CD4-positive, alpha-beta T cell treated with Interleukin-17A for 1 hour (primary cell): ENCODE measurements around the gene MED25.

ENCODE experiments used
- DNase-seq: peaks from one replicate; pipeline ENCODE4 v3.0.0-alpha.2; 2020

The MED25 gene

DNA sequence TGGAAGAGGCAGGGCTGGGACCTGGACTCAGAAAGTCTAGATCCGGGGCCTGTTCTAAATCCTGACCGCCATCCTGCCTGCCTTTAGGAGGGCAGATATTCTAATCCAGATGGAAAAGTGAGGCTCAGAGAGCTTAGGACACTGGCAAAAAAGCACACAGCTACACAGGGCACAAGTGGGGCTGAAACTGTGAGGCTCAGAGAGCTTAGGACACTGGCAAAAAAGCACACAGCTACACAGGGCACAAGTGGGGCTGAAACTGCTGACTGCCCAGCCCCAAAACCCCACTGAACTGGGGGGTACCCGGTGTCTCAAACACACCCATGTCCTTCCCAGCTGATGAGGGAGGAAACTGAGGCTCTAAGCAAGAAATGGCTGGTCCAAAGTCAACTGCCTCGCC, 57.1 kb downstream of the MED25 start:
- DNase-seq, result no peak

DNA sequence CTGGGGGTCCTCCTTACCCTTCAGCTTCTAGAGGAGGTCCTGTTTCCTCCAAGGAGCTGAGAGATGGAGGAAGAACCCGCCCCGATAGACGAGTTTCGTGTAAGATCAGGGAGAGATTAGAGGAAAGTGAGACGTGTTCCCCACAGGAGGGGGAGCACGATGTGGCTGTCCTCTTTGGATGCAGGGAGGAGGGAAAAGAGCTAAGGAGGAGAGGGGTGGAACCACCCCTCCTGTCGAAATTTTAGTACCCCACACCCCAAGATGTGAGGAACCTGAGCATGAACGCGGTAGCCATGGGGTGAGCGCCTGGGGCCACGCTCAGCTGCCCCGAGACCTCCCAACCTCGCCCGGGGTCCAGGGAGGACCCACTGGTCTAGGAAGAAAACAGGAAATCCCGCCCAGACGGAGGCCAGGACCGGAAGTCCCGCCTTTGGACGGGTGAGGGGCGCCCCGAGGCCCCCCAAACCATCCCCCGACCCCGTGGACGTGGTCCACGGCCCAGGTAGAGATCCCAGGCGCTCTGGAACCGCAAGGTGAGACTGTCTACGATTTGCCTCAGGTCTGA, 57.9 kb downstream of the MED25 start:
- DNase-seq, result peak; percentile 70

DNA sequence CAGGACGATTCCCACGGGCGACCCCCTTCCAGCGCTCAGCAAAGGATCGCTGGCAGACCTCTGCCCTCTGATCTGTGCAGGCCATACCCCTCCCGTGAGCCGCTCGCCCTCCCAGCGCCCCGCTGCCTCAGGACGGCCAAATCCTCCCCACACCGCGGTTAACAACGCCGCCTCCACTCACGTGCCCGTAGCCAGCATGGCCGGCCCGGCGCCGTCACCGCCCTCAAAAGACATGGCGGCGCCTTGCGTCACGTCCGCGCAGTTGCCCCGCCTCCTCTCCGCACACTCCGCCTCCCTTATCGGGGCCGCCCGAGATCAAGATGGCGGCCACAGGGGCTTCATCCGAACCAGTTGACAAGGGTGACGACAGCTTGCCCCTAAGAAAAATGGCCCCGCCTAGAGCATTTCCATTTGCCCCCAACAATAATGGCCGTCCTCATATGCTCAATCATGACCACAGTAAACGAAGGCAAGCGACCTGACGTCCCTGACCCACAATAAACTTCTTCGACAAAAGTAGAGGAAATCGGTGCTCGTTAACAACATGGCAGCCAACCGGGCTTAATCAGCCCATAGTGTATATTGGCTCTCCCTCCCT, 58.4 kb downstream of the MED25 start:
- DNase-seq, result peak; percentile 99

DNA sequence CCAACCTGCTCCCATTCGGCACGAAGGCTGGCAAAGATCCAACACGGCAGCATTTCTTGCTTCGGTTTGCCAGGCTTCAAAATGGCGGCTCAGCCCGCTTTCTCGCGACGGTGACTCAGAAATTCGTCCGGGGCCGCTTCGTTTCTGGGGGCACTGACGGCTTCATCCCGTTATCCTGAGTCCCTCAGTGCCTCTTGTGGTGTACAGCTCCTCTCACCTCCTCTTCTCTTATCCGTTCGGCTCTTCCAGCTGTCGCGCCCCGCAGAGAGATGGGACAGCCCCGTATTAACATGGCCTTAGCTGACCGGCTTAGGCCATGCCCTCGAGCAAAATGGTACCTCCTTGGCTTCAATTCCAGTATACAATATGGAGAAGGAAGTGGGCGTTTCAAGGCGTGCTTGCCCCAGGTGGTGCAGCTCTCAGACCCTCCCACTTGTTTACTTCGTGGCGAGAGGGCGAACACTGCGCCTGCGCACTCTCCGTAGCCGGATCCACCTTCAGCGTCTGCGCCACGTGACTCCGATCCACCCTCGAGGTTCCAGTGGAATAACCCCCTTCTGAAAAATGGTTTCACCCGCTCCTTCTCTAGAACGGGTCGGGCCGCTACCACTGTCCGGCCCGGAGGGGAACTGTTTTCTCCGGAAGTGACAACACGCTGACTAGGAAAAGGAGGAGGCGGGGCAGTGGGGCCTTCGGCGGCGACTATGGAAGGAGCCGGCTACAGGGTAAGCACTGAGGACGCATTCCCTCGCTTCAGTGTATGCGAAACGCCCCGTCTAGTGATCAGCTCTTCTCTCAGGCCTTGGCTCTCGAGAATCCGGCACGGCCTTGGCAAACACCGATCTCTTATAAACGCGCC, 59.2 kb downstream of the MED25 start, which contains the start of the genes AKT1S1 and TBC1D17:
Gene AKT1S1, minus strand, starts transcription at position 336 of the 859 bp plus-strand sequence. CDS start 4,060 bp downstream, outside the sequence.
Gene TBC1D17, plus strand, starts transcription at position 683 of the 859 bp plus-strand sequence. Its CDS starts 22 bp downstream, at position 705.
- DNase-seq, result peak; percentile 100

DNA sequence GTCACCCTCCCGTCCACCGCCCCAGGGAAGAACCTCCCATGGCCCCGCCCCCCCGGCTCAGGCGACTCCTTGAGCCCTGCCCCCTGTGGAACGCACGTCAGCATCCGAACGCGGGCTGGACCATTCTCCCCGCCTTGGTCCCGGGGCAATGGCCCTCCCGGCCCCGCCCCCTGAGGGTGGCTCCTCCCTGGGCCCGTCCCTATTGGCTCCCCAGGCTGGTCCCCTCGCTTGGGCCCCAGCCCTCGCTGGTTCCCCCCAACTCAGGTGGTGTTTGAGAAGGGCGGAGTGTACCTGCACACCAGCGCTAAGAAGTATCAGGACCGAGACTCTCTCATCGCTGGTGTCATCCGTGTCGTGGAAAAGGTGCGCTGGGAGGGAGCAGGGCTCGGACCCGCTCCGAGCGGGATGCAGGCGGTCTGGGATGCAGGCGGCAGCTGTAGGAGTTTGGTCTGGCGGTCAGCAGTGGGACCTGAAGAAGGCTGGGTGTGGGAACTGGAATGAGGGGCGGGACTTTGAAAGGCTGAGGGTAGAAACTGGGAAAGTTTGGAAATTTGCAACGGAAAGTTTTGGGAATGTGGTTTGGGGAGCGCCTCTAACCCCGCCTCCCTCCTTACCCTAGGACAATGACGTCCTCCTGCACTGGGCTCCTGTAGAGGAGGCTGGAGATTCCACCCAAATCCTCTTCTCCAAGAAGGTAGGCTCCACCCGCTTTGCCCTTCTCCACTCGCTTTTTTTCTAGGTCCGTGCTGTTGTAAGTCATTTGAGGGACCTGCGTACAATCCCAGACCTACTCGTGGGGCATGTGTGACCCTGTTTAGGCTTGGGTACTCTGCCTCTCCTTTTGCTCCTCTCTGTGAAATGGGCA, 60.0 kb downstream of the MED25 start:
- DNase-seq, result peak; percentile 98

DNA sequence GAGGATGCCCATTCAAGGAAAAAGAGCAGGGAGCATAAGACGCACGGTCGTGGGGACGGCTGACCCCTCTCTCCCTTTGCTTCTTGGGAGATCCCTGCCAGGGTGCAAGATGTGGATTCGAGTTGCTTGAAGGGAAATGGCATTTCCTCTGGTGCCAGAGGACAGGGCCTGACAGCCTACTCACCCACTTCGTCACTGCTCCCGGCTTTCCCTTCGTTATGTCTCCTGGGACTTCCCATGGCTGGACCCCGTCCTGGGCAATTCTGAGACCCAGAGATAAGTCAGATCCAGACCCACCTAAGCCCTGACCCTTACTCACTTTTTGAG, 60.6 kb downstream of the MED25 start:
- no peak for DNase-seq

DNA sequence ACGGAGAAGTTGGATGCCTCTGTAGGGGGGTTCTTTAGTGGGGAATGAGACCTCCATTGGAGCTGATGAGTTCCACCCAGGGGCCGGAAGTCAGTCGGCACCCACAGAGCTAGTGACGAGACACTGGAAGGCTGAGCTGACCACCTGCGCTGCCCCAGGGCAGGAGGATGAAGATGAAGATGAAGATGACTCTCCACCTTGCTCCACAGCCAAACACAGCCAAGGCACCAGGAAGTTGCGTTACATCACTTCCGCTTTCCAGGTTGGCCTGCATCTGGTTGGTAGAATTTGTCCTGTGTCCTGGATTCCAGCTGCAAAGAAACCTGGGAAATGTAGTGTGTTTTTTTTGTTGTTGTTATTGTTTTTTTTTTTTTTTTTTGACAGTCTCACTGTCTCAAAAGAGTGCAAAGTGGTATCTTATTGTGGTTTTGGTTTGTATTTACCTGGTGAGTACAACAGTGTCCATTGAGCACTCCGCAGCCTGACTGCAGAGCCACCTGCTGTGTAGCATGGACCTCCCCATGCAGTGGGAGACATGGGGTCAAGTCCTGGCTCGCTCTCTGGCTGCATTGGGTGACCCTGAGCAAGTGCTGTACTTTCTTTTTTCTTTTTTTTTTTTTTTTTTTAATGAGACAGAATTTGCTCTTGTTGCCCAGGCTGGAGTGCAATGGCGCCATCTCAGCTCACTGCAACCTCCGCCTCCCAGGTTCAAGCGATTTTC, 61.3 kb downstream of the MED25 start:
- DNase-seq, result no peak

DNA sequence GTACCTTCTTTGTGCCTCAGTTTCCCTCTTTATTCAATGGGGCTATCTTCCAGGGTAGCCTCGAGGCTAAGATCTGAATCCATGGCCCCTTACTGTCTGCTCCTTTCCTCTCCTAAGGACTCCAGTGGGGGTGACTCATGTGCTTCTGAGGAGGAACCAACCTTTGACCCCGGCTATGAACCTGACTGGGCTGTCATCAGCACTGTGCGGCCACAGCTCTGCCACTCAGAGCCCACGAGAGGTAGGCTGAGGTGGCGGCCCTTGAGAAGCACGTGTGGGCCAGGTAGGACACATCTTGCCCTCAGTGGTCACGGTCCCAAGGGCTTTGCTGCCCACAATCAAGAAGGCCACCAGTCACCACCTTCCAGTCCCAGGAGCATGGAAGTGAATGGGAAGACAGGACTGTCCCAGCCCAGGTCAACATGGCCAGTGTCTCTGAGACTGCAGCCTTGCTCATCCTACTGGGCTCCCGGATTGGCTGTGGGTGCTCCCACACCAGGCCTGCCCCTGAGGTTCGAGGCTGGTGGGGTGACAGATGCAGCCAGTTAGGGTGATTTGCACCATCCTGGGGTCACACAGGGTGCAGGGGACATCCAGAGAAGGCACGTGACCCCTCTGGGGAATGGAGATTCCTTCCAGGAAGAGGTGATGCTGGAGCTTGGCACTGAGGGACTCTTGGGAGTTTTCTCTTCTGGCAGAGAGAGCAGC, 62.2 kb downstream of the MED25 start:
- no peak for DNase-seq

DNA sequence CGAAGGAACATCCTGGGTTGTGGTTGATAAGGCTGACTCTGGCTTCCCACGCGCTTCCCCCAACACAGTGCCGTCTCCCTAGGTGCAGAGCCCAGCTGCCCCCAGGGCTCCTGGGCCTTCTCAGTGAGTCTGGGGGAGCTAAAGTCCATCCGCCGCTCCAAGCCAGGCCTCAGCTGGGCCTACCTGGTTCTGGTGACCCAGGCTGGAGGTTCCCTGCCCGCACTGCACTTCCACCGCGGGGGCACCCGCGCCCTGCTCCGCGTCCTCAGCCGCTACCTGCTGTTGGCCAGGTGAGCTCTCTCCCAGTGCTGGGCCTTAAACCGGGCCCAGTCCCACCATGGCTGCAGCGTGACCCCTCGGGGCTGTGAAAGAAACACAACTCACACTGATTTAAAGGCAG, 63.1 kb downstream of the MED25 start:
- no peak for DNase-seq

DNA sequence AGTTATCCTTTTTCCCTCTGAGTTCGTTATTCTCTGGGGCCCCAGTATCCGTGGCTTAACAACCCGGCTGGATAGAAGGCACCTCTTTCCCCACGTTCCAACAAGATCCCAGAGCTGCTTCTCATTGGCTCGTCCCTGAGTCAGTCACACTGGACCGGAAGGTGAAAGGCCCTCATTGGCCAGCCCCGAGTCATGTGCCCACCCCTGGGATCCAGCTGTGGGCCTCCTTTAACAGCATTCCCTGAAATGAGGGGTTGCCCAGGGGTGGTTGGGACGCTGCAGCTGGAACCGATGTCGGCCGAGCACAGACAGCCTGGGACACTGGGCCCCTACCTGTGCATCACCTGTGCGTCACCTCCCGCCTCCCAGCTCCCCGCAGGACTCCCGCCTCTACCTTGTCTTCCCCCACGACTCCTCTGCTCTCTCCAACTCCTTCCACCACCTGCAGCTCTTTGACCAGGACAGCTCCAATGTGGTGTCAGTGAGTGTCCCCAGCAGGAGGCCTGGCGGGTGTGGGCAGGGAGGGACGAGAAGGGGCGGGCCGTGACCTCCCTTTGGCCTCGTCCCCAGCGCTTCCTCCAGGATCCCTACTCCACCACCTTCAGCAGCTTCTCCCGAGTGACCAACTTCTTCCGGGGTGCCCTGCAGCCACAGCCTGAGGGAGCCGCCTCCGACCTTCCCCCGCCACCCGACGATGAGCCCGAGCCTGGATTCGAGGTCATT, 63.7 kb downstream of the MED25 start:
- no peak for DNase-seq

DNA sequence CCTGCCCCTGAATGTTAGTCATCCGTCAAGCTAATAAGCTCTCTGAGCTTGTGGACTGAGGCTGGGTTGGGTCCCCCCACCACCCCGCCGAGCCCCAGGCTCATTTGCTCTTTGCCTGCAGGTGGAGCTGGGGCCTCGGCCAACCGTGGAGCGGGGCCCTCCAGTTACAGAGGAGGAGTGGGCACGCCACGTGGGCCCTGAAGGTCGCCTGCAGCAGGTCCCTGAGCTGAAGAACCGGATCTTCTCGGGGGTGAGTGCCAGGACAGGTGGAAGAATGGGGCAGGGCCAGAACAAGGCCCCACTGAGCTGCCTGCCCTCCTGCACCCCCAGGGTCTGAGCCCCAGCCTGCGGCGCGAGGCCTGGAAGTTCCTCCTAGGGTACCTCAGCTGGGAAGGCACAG, 64.6 kb downstream of the MED25 start:
- no peak for DNase-seq

DNA sequence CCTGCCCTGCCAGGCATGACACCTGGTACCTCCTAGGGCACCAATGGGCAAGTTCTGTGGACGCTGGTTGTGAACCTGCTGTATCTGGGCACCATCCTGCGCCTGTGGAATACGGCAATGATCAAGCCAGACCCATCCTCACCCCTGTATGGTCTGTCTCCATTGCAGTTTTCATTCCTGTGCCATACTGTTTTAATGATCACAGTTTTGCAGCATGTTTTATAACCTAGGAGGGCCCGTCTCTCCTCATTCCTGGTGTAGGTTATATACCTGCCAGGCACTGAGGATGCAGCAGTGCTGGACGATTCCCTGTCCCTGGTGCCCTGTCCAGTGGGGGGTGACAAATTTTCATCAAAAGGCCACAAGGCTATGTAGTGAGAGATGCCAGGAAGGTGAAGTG, 65.0 kb downstream of the MED25 start:
- DNase-seq, result no peak

DNA sequence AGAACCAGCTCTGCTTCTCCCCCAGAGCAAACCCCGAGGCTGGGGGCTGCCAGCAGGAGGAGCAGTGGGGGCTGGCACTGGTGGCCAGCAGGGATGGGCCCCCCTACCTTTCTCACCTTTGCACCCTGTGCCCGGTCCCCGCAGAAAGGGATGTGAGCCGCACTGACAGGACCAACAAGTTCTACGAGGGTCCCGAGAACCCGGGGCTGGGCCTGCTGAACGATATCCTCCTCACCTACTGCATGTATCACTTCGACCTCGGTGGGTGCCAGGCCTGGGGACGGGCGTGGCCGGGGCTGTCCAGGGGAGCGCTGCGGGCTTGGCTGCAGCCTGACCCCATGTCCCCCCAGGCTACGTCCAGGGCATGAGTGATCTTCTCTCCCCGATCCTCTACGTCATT, 66.0 kb downstream of the MED25 start:
- no peak for DNase-seq

DNA sequence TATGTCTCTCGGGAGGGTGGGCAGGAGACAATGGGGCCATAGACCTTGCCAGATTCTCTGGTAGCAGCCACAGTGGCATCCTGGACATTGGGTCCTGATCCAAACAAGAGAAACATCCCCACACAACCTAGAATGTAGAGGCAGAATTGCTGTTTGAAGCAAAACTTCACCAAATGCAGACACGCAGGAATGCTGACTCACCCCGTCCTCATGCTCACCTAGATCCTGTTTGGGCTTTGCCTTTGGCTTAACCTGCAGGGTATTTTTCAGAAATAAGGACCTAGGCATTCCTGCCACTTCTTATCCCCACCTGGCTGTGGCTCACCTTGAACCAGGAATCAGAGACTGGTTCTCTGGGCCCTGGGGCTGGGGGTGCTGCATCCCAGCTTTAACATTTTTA, 66.7 kb downstream of the MED25 start:
- DNase-seq, result no peak
